Measurements from ENCODE around the gene DLG2. TPM values are rescaled to one million over a fixed set of nuclear protein-coding genes. Genes with fewer than 3 reads are reported as not detected.
"Not testable (repeated sequence)": the region's sequence is repeated elsewhere in the genome, so short reads cannot be mapped to it uniquely, and the experiment has no call there.

The DLG2 gene
- total and polyA plus RNA-seq, 2 of the 8 experiments (the other 6 are each of a cell fraction or from before 2014, with no cell fraction given), result 1.7 to 14.3 TPM

DNA sequence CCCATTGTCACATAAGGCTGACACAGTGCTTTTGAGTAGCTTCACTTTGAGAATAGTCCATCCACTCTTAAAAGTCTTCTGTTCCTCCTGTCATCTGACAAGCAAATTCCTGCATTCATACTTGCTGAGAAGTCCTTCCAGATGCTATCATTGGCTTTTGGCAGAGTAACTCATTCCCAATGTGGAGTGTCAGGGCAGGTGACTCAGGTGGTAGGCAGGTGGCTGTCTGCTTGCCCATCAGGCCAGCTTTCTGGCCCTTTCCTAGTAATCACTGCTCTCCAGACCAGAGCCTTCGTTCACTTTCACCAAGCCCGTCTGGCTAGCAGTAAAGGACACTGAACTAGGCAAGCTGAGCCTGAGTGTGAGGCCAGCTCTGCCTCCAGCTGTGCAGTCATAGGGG, 2178.5 kb downstream of the DLG2 start (continued):
- TF ChIP-seq SUZ12 (IDR thresholded peaks at IDR 0.05; ENCODE audit: low read length), result no peak
- TF ChIP-seq, protein P1, sequence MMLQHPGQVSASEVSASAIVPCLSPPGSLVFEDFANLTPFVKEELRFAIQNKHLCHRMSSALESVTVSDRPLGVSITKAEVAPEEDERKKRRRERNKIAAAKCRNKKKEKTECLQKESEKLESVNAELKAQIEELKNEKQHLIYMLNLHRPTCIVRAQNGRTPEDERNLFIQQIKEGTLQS (IDR thresholded peaks at IDR 0.05; ENCODE audit: insufficient read depth, low read depth, low read length), result no peak
- TF ChIP-seq SIN3A (conservative IDR thresholded peaks at IDR 0.05 in 1 of 2, IDR thresholded peaks at IDR 0.05 in 1 of 2; ENCODE audit: low read depth in 1 of 2, low read length in 2 of 2), result no peak
- no peak for TF ChIP-seq POU5F1 (IDR thresholded peaks at IDR 0.05; ENCODE audit: low read depth, low read length)
- no peak for TF ChIP-seq EP300 (IDR thresholded peaks at IDR 0.05; ENCODE audit: borderline replicate concordance in 1 of 2, low read depth in 2 of 2, low read length in 2 of 2)
- no peak for TF ChIP-seq BACH1 (IDR thresholded peaks at IDR 0.05; ENCODE audit: low read length)

DNA sequence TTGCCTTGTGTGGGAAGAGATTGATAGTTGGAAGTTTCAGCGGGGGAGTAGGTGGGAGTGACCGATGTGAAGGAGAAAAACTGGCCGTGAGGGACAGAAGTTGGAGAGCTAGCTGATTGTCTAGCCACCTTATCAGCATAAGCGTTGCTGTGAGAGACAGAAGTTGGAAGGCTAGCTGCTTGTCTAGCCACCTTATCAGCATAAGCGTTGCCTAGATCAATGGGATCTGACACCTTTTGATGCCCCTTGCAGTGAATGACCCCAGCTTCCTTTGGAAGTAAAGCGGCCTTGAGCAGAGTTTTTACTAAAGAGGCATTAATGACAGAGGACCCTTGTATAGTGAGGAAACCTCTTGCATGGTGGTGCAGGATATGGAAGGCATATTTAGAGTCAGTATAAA, 2183.3 kb downstream of the DLG2 start:
- H3K27me3 ChIP-seq (replicated peaks in 1 of 4; ENCODE audit: control insufficient read depth in 3 of 4, extremely low read depth in 1 of 4, insufficient read depth in 3 of 4, low read length in 3 of 4); H2BK15ac ChIP-seq (ENCODE audit: low read length); H3K4me1 ChIP-seq (replicated peaks in 1 of 4; ENCODE audit: control insufficient read depth in 3 of 4, insufficient read depth in 4 of 4, low read length in 3 of 4); H3K4me3 ChIP-seq (ENCODE audit: extremely low read depth in 1 of 4, insufficient read depth in 2 of 4, low read depth in 3 of 4, low read length in 4 of 4); H3K18ac ChIP-seq (ENCODE audit: extremely low read depth, low read length); H2BK120ac ChIP-seq (replicated peaks; ENCODE audit: low read depth, low read length); H3K56ac ChIP-seq (replicated peaks; ENCODE audit: insufficient read length, low read depth, low read length); FAIRE-seq; POLR2A ChIA-PET (ENCODE audit: partially characterized antibody); H3K36me3 ChIP-seq (ENCODE audit: control insufficient read depth in 2 of 4, insufficient read depth in 4 of 4, low read length in 3 of 4); H3K79me2 ChIP-seq (ENCODE audit: control insufficient read depth in 1 of 2, insufficient read depth in 2 of 2, low read length in 2 of 2); H2BK20ac ChIP-seq (ENCODE audit: low read length); H3K4ac ChIP-seq (replicated peaks; ENCODE audit: insufficient read length, low read depth, low read length); H4K5ac ChIP-seq (ENCODE audit: insufficient read length, low read depth, low read length); H3K23me2 ChIP-seq (ENCODE audit: low read depth, low read length); H3K23ac ChIP-seq (ENCODE audit: insufficient read length); DNase-seq (ENCODE audit: low read depth in 1 of 2, low spot score in 2 of 2); H2BK12ac ChIP-seq (ENCODE audit: low read depth, low read length); H3K14ac ChIP-seq (ENCODE audit: insufficient read length); H2AK5ac ChIP-seq (ENCODE audit: low read depth, low read length); H3K9ac ChIP-seq (replicated peaks in 1 of 4; ENCODE audit: extremely low read depth in 1 of 4, low read depth in 3 of 4, low read length in 3 of 4); H3K4me2 ChIP-seq (ENCODE audit: insufficient read depth in 1 of 2, low read depth in 2 of 2, low read length in 2 of 2); H4K20me1 ChIP-seq (replicated peaks in 1 of 2; ENCODE audit: control insufficient read depth in 1 of 2, insufficient read depth in 2 of 2, low read length in 2 of 2); H4K8ac ChIP-seq (ENCODE audit: extremely low read depth, insufficient read depth, low read length); H3K79me1 ChIP-seq (ENCODE audit: low read depth, low read length); H2BK5ac ChIP-seq (ENCODE audit: low read depth, low read length); H3K27ac ChIP-seq (ENCODE audit: low read depth, low read length); H2AFZ ChIP-seq (ENCODE audit: low read length); H4K91ac ChIP-seq (replicated peaks; ENCODE audit: insufficient read length, low read length): not testable (repeated sequence)
- H3K9me3 ChIP-seq (ENCODE audit: insufficient read depth in 2 of 2, low read depth in 1 of 2, low read length in 1 of 2), result peaks cover 11 to 13% of the 10 kb centered on the region in 2 experiments; a peak in 3 of 4 replicates
- CTCF ChIA-PET (ENCODE audit: partially characterized antibody), result interaction anchor here (0.6 kb wide), 1 partner anchor 13 kb away, joined by 4 read pairs; no protein-coding TSS in a partner anchor
- 81% methylated on average over 6 of the region's 6 CpGs; no CpG with 5 or more reads in 1 of the 2 experiments for WGBS, 2 experiments (ENCODE audit: extremely low coverage in 1 of 2, insufficient coverage in 1 of 2, insufficient read length in 1 of 2, insufficient replicate concordance in 2 of 2, low coverage in 1 of 2, low lambda C conversion rate in 2 of 2, missing lambda C conversion rate in 1 of 2)
